ENCODE data around the gene BCL6. TPM values are rescaled to one million over a fixed set of nuclear protein-coding genes. Genes with fewer than 3 reads are reported as not detected.

BCL6 gene
- total and polyA plus RNA-seq, 9 of the 15 experiments (the other 6 are each of a cell fraction or from before 2014, with no cell fraction given): 0.08 to 3.5 (median 1.6) TPM

GRCh38 chr3:187746059-187746441 lies 782 bp upstream of the BCL6 start (continued):
- peak; percentile 89; the same call in 1 of the 2 replicates for TF ChIP-seq THRB (CRISPR knock-in tag; conservative IDR thresholded peaks at IDR 0.05)
- TF ChIP-seq CREB5 (CRISPR knock-in tag; IDR thresholded peaks at IDR 0.05): peak; percentile 66; the same call in 1 of the 2 replicates
- peak; percentile 33 for TF ChIP-seq POLR2A (conservative IDR thresholded peaks at IDR 0.05)
- no peak for TF ChIP-seq KDM1A (IDR thresholded peaks at IDR 0.05)
- no peak for TF ChIP-seq KAT8 (IDR thresholded peaks at IDR 0.05; ENCODE audit: low read depth)
- TF ChIP-seq SLC30A9 (CRISPR knock-in tag; IDR thresholded peaks at IDR 0.05): no peak
- TF ChIP-seq EHMT2 (IDR thresholded peaks at IDR 0.05): no peak
- peak; percentile 7; the same call in 1 of the 2 replicates for TF ChIP-seq PHF8 (IDR thresholded peaks at IDR 0.05; ENCODE audit: borderline replicate concordance, low read length)
- peak; percentile 89; the same call in 1 of the 2 replicates for TF ChIP-seq OTX1 (CRISPR knock-in tag; IDR thresholded peaks at IDR 0.05)
- peak; percentile 58; the same call in 1 of the 2 replicates for TF ChIP-seq HBP1 (CRISPR knock-in tag; IDR thresholded peaks at IDR 0.05)
- TF ChIP-seq TEAD1 (CRISPR knock-in tag; IDR thresholded peaks at IDR 0.05): no peak
- TF ChIP-seq KAT2B (IDR thresholded peaks at IDR 0.05; ENCODE audit: low read depth, low read length): no peak
- peak; percentile 89 for TF ChIP-seq NFRKB (IDR thresholded peaks at IDR 0.05; ENCODE audit: low read depth)
- no peak for TF ChIP-seq ZNF174 (CRISPR knock-in tag; IDR thresholded peaks at IDR 0.05)
- peak; percentile 85 for TF ChIP-seq POLR2H (tag; IDR thresholded peaks at IDR 0.05; ENCODE audit: low read depth)
- TF ChIP-seq POLR2B (IDR thresholded peaks at IDR 0.05; ENCODE audit: low read depth, partially characterized antibody): no peak
- 0 out of 2 replicates have a peak, but pooled peaks have one; percentile 7 for TF ChIP-seq ZNF551 (CRISPR knock-in tag; IDR thresholded peaks at IDR 0.05)
- TF ChIP-seq ZNF23 (CRISPR knock-in tag; IDR thresholded peaks at IDR 0.05): no peak
- no peak for TF ChIP-seq DIDO1 (tag; IDR thresholded peaks at IDR 0.05; ENCODE audit: low read depth)
- TF ChIP-seq SIN3B (IDR thresholded peaks at IDR 0.05; ENCODE audit: low read depth): no peak
- TF ChIP-seq EP300 (IDR thresholded peaks at IDR 0.05; ENCODE audit: low read length): no peak
- TF ChIP-seq ZNF561 (CRISPR knock-in tag; conservative IDR thresholded peaks at IDR 0.05): no peak
- TF ChIP-seq SNIP1 (IDR thresholded peaks at IDR 0.05; ENCODE audit: low read depth): 0 out of 2 replicates have a peak, but pooled peaks have one; percentile 35
- no peak for TF ChIP-seq MYC (IDR thresholded peaks at IDR 0.05; ENCODE audit: low read depth, low read length)
- 0 out of 2 replicates have a peak, but pooled peaks have one; percentile 49 for TF ChIP-seq MYC (CRISPR knock-in tag; IDR thresholded peaks at IDR 0.05; ENCODE audit: borderline replicate concordance, low read depth)
- no peak for TF ChIP-seq PTRF (tag; IDR thresholded peaks at IDR 0.05)
- 0 out of 2 replicates have a peak, but pooled peaks have one; percentile 6 for TF ChIP-seq ZNF696 (CRISPR knock-in tag; conservative IDR thresholded peaks at IDR 0.05)
- peak; percentile 76; the same call in 1 of the 2 replicates for TF ChIP-seq ELF2 (CRISPR knock-in tag; IDR thresholded peaks at IDR 0.05)
- no peak for TF ChIP-seq ZNF324 (CRISPR knock-in tag; IDR thresholded peaks at IDR 0.05)
- no peak for TF ChIP-seq SREBF1 (IDR thresholded peaks at IDR 0.05; ENCODE audit: borderline replicate concordance, low read depth, low read length)
